ENCODE measurements around the gene STK25.
"Not testable (repeated sequence)": the region's sequence is repeated elsewhere in the genome, so short reads cannot be mapped to it uniquely, and the experiment has no call there.

STK25 gene

GRCh38 chr2:241507430-241508239, 749 bp downstream of the STK25 start:
- DNase-seq, result no peak

DNA sequence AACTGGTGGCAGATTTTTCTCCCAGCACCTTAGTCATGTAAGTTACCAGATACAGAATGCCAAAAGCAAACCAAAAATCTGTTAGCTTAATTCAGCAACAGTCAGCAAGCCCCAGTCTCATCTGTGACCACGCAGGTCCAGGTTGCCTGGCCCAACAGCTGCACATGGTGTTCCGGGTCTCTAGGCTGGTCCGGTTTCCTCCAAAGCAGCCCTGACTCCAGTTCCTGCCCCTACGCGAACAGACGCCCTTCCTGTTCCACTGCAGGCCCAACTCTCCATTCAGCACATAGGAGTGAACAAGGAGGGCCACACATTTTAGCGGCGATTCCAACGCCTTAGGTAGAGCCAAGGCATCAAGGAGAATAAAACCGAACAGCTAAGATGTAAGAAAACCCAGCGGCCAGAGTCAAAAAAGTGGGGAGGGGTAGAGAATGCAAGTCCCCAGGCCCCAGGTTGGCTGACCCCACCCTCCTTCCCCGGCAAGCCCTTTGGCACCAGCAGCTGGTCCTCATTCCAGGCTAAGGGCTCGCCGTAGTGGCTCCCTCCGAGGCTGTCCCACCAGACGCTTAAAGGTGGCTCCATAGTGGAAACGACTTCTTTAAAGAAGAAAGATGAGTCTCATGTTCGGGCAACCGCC, 1.5 kb downstream of the STK25 start:
- no peak for DNase-seq

- not testable (repeated sequence) for DNase-seq
Measured at GRCh38 chr2:241506317-241506716, 2.1 kb downstream of the STK25 start.

- no peak for DNase-seq
Measured at GRCh38 chr2:241505781-241506201, 2.6 kb downstream of the STK25 start.

GRCh38 chr2:241505086-241505780, 3.2 kb downstream of the STK25 start:
- no peak for DNase-seq

- no peak for DNase-seq
Measured at GRCh38 chr2:241503776-241504392, 4.5 kb downstream of the STK25 start.

DNA sequence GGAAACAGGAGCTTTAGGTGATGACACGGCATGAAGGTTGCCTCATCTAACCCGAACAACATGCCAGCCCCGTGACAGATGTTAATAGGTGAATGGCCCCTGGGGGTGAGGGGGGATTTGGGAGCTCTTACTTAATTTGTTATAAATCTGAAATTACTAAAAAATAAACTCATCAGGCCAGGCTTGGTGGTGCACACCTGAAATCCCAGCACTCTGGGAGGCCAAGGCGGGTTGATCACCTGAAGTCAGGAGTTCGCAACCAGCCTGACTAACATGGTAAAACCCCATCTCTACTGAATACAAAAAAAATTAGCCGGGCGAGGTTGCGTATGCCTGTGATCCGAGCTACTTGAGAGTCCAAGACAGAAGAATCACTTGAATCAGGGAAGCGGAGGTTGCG, 6.1 kb downstream of the STK25 start:
- DNase-seq, result no peak

- no peak for DNase-seq
Measured at GRCh38 chr2:241501551-241501950, 6.8 kb downstream of the STK25 start.

DNA sequence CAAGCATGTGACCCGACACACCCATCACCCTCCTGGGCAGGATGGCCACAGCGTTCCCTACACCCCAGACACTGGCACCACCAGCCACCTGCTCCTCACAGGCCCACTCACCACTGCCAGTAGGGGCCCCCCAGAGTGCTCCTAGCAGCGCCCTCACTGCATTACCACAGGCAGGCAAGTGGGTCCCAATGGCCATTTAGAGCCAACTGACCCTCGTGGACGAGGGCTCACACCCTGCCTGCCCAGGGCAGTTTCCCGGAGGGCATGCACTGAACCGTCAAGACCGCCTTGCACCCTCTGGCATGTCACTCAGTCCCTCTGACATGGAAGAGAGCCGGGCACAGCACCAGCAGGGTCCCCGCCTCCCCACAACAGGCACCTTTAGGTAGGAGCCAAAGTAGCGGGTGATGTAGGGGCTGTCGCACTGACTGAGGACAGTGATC, 7.3 kb downstream of the STK25 start:
- DNase-seq, result no peak

DNA sequence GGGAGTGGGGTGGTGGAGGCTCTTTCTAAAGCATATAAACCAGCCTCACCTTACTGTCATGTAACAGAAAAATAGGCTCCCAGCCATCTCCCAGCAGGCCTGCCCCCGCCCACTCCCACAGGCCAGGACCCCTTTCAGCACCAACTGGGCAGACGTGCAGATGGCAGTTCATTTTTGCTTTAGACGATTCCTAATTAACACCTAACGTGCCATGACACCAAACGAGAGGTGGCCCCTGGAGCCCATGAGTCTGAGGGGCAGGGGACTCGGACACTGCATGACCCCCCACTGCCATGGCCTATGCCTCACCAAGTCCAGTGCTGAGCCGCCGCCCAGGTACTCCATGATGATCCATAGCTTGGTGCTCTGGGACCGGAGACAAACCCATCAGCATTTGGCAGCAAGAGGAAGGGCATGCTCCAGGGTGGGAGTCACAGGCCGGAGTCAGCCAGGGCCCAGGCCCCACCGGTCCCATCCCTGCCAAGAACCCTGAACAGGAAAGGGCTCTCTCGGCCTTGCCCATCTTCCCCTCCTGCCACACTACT, 7.9 kb downstream of the STK25 start:
- DNase-seq, result no peak

- no peak for DNase-seq
Measured at GRCh38 chr2:241500016-241500415, 8.4 kb downstream of the STK25 start.

DNA sequence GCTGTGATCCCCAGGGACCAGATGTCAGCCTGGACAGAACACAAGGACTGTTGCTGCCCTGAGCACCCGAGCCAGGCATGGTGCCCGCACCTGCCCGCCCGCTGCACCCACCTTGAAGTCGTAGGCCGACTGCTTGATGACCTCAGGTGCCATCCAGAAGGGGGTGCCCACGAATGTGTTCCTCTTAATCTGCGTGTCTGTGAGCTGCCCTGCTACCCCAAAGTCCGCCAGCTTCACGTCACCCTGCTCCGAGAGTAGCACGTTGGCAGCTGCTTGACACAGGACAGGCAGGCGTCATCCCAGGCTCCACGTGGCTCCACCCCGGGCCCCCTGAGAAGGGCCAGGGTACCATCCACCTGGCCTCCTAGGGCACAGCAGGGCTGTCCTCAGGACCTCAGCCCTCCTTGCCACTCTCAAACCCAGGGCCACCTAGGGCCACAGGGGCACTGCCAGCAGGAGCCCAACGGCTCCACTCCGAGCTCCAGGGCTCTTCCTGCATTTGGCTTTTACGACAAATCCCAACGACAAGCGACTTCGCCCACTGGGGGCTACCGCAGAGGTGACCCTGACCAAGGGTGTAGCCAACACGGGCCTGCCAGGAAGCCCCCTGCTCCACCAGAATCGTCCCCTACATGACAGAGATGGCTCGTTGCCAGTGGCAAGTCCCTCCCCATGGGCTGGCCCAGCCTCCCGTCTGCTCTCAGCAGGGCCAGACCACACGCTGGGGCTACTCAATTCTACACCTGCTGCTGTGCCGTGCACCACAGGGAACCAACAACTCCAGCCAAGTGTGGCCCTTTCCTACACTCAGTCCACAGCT, 9.0 kb downstream of the STK25 start:
- no peak for DNase-seq

DNA sequence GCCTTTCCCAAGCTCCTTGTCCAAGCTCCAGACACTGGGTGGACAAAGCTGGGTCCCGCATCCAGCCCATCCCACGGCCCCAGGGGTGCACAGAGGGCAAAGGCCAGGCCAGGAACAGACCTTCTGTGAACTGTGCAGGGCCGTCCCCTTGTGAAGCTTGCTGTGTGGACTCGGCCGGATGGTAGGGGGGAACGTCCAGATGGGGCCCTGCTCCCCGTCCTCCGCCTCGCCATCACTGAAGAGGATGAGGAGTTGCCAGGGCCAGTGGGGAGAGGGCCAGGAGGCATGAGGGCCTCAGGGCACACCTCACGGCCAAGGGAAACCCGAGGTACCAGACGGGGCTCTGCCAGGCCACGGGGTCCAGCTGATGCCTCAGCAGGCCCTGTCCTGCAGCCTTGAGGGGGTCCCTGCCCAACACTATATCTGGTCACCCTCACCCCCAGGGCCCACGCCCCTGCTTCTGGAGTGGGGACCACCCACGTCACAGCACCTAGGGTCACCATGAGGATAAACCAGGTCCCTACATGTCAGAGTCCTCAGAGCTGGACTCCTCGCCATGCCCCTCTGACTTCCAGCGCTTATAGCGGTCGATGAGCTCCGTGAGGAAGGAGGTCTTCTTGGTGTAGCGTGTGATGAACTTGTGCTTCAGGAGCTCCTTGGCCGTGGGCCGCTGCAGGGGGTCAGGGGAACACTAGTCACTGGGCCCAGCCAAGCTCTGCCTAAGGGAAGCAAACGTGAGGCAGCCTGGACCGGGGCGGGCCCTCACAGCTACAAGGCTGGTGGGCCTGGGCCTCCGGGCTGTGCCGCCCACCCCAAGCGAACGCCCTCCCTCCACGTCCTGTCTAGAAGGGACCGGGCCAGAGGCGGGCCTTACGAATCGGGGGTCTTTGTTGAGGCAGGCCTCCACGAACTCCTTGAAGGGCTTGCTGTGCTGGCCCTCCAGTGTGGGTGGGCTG, 10.0 kb downstream of the STK25 start:
- no peak for DNase-seq

DNA sequence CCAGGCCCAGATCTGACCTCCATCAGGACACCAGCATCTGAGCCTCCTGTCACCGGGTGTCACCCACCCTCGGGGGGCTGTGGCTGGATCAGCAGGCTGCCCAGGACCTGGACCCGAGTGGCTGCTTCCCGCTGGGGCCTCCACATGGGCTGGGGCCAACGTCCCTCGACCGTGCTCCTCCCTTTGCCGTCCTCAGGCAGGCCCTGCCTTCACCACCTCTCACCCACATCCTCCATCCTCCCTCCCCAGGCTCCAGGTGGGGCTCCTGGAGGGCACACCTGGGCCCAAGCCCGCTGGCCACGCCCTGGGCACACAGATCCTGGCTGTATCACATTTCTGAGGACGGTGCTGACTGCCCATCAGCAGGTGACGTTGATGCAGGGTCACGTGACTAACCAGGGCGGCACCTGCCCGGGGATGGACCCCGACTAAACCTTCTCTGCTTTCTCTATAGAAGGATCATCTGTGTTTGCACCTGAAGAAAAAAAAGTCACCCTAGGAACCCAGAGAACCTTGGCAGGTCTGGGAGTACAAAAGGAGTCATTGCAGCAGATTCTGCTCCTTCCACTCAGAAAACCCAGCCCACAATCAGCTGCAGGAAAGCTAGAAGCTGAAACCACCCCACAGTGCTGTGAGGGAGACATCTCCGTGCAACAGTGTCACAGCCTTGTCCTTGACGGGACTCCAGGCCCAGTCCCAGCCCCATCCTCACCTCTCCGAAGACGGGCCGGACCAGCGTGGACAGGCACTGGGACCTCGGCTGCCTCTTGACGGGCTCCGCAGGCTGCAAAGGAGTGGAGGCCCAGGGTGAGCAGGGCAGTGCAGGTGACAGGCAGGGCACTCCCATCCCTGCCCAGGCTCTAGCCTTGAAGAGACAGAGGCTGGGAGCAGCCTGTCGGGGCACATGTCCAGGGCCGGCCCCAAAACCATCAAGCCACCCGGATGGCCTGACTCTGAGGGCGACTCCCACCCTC, 11.2 kb downstream of the STK25 start:
- no peak for DNase-seq

DNA sequence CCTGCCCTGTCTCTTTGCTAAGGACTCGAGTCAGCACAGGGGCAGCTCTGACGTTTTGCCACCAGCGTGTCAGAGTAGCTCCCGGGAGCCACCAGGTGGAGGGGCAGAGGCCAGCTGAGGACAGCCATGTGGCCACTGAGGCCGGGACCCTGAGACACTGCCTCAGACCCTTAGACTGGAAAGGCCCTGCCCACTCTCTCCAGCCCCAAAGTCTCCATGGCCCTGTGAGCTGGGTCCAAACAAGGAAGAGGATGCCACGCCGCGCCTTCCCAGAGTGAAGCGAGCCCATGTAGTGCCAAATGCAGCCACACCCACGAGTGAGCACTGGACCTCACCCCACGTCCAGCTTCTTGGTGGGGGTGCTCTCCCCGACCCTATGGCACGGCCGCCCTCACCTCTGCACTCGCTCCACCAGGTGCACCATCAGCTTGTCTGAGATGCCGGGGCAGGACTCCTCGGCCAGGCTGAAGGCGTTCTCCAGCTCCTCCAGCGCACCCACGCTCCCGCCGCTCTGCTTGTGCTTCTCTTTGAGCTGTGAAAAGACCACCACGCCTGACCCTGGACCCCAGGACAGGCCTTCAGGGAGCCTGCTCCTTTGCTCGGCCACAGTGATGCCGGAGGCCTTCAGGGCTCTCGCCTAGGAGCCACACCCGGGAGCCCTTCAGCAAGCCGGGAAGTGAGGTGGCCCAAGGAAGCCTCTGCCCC, 12.2 kb downstream of the STK25 start:
- DNase-seq, result no peak

- DNase-seq, result no peak
Measured at GRCh38 chr2:241495172-241496002, 13.0 kb downstream of the STK25 start.

GRCh38 chr2:241494311-241494908, 14.0 kb downstream of the STK25 start:
- no peak for DNase-seq

DNA sequence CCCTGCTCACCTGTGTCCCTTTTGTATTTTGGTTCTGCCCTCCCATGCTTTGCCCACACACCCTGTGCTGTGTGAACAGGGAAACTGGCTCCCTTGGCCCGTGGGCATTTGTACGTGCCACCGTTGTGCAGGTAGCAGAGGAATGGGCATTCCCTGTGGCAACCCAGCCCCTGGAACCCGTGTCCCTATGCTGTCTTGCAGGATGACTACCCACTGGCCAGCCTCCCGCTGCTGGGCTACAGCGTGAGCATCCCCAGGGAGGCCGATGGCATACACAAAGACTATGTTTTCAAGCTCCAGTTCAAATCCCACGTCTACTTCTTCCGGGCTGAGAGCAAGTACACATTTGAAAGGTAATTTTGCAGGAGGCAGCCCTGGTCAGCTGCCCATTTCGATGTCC, 15.3 kb downstream of the STK25 start:
- DNase-seq, result no peak
